IPS DF 6.9 (cell line): Measurements from ENCODE around the gene ALPP.
"Not testable (repeated sequence)": the region's sequence is repeated elsewhere in the genome, so short reads cannot be mapped to it uniquely, and the experiment has no call there.

Source experiments
- DNase-seq: peaks from one replicate; pipeline ENCODE4 v3.0.0-alpha.2; 2013; ENCODE audit warnings: low read depth, low spot score
- H3K27ac ChIP-seq: one replicate; pipeline ENCODE4 v1.5.1; 2013; ENCODE audit warnings: low read length, control low read depth
- H3K27me3 ChIP-seq: 2 replicates; pipeline ENCODE4 v1.6.1; 2013; ENCODE audit warnings: mild to moderate bottlenecking, low read length; ENCODE audit not compliant: control insufficient read depth, insufficient read depth
- H3K36me3 ChIP-seq: 2 replicates; pipeline ENCODE4 v1.6.1; 2013; ENCODE audit warnings: low read length; ENCODE audit not compliant: control insufficient read depth, insufficient read depth
- H3K4me1 ChIP-seq: 2 replicates; pipeline ENCODE4 v1.6.1; 2013; ENCODE audit warnings: low read length; ENCODE audit not compliant: control insufficient read depth, insufficient read depth
- H3K4me3 ChIP-seq: 2 replicates; pipeline ENCODE4 v1.5.1; 2013; ENCODE audit warnings: mild to moderate bottlenecking, low read length
- H3K9me3 ChIP-seq: 2 replicates; pipeline ENCODE4 v1.6.1; 2013; ENCODE audit warnings: low read length, inconsistent platforms; ENCODE audit not compliant: control insufficient read depth, insufficient read depth
- WGBS: extraction: QIAGEN DNeasy Blood & Tissue Kit; methylation state at CpG from one replicate; pipeline ENCODE4 v1.1.7; 2013; ENCODE audit warnings: mixed read lengths, missing lambda C conversion rate; ENCODE audit not compliant: insufficient read length, insufficient coverage; 5-methylcytosine and 5-hydroxymethylcytosine counted together

The ALPP gene

DNA sequence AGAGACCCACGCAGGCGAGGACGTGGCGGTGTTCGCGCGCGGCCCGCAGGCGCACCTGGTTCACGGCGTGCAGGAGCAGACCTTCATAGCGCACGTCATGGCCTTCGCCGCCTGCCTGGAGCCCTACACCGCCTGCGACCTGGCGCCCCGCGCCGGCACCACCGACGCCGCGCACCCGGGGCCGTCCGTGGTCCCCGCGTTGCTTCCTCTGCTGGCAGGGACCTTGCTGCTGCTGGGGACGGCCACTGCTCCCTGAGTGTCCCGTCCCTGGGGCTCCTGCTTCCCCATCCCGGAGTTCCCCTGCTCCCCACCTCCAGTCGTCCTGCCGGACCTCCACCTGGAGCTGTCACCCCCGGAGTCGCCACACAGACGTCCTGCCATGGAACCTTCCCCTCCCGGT lies 31.1 kb downstream of the ALPP start:
- not testable (repeated sequence) for H3K27ac ChIP-seq, H3K36me3 ChIP-seq, H3K4me3 ChIP-seq, H3K27me3 ChIP-seq, H3K4me1 ChIP-seq, DNase-seq, H3K9me3 ChIP-seq
- WGBS, result no CpG with 5 or more reads among the region's 40 CpGs

DNA sequence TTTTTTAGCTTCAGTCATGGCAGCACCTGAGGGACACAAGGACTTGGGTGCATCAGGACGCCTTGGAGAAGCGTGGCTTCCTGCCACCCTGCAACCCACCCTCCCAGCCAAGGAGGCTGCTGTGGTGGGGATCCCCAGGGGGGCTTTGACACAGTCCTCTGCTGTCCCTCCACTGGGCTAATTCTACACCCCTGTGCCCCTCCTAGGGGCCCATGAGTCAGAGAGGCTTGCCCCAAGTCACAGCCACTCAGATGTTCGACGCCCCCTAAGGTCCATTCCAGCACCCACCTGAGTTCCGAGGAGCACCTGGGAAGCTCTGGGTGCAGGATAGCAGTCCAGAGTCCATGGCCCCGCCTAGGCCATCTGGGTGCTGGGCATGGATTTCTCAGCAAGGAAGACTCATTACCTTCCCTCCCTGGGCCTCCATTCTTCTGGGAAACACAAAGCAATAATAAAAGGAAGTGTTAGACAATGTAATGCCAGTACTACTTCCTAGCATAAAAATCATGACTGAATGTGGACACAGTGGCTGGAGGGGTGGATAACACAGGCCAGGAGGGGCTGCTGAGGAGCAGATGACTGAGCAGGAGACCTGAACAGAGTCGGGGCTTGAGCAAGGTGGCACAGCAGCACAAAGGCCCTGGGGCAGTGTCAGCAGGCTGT lies 31.8 kb downstream of the ALPP start:
- no peaks in the 10 kb centered on the region for H3K27me3 ChIP-seq
- H3K4me1 ChIP-seq, result no peaks in the 10 kb centered on the region; the same call in 1 of the 2 replicates
- no peaks in the 10 kb centered on the region; the same call in 1 of the 2 replicates for H3K36me3 ChIP-seq
- no CpG with 5 or more reads among the region's 7 CpGs for WGBS
- no peak for DNase-seq
- H3K9me3 ChIP-seq, result no peaks in the 10 kb centered on the region
- no peak overlapping the region for H3K27ac ChIP-seq
- H3K4me3 ChIP-seq, result no peak overlapping the region

DNA sequence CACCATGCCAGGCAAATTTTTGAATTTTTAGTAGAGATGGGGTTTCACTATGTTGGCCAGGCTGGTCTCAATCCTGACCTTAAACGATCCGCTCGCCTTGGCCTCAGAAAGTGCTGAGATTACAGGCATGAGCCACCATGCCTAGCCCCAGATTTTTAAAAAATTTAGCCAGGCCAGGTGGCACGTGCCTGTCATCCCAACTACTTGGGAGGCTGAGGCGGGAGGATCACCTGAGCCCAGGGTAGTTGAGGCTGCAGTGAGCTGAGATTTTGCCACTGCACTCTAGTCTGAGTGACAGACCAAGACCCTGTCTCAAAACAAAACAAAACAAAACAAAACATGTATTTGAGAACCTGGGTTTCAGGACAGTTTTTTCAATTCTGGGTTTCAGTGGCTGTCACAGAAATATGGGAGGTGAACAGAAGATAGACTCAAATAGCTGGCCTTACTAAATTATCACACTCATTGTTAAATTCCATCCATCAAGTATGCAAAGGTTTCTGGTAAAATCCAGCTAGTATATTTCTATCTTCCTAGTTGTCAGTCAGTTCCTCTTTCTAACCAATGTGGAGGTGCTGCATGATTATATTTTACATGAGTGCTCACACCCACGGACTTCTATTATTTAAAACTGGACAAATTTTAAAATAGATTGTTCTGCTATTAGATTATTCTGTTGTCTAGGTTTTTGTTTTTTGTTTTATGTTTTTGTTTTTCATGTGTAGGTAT lies 33.5 kb downstream of the ALPP start:
- Histone ChIP-seq H3K4me3 (no peak overlapping the region), H3K27ac (no peak overlapping the region), H3K36me3 (peaks cover 9% of the 10 kb centered on the region), H3K27me3 (no peaks in the 10 kb centered on the region), H3K9me3 (no peaks in the 10 kb centered on the region), H3K4me1 (no peaks in the 10 kb centered on the region)
- WGBS, result no CpG with 5 or more reads among the region's 6 CpGs
- no peak for DNase-seq

DNA sequence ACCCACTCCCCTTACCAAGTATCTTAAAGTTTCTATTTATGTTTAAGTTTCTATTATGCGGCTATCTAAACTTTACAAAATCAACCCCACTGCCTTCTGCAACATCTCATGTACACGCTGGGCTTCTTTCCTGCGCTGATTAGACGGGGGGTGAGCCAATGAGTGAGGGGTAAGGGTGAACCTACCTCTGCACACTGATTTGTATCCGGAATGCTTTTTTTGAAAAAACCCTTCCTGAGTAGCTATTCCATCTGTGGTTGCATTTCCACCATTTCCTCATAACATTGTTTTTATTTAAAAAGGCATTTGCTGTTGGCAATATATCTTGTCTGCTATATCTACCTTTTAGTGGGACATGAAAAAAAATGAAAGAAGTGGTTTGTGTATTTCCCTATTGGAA lies 34.4 kb downstream of the ALPP start:
- DNase-seq, result no peak

DNA sequence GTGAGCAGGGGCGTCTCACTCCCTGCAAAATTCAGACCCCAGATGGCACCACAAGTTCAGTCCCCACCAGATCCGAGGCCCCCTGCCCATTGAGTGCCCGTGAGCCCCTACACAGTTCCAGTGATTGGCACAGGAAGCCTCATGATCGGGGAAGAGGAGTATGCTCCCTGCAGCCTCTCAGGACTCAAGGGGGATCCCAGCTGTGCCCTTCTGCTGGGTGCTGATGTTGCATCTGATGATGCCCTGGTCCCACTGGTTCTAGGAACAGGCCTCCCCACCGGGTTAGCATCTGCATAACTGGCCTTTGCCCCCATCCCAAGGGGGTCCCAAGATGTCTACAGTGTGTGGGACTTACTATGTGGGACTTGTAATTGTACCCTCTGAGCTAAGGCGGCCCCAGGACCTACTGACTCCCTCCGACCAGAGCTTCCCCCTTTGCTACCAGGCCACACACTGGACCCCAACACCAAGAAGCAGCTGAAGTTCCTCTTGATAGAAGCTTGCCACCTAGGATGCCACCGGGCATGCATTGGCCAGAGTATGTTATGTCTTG lies 36.7 kb downstream of the ALPP start:
- no peak overlapping the region for H3K27ac ChIP-seq
- DNase-seq, result no peak
- no peak overlapping the region for H3K4me3 ChIP-seq
- WGBS, result no CpG with 5 or more reads among the region's 8 CpGs
- H3K27me3 ChIP-seq, result peaks cover 18% of the 10 kb centered on the region
- no peaks in the 10 kb centered on the region for H3K9me3 ChIP-seq
- 0 out of 2 replicates have a peak, but pooled peaks cover 6% of the 10 kb centered on the region for H3K4me1 ChIP-seq
- peaks cover 27% of the 10 kb centered on the region for H3K36me3 ChIP-seq

More for the DNA sequence above, 34.4 kb downstream of the ALPP start:
- no peaks in the 10 kb centered on the region for H3K9me3 ChIP-seq
- no CpG with 5 or more reads among the region's 5 CpGs for WGBS
- H3K27ac ChIP-seq, result no peak overlapping the region
- peaks cover 16% of the 10 kb centered on the region for H3K36me3 ChIP-seq
- no peak overlapping the region for H3K4me3 ChIP-seq
- H3K4me1 ChIP-seq, result 0 out of 2 replicates have a peak, but pooled peaks cover 2% of the 10 kb centered on the region
- H3K27me3 ChIP-seq, result no peaks in the 10 kb centered on the region

DNA sequence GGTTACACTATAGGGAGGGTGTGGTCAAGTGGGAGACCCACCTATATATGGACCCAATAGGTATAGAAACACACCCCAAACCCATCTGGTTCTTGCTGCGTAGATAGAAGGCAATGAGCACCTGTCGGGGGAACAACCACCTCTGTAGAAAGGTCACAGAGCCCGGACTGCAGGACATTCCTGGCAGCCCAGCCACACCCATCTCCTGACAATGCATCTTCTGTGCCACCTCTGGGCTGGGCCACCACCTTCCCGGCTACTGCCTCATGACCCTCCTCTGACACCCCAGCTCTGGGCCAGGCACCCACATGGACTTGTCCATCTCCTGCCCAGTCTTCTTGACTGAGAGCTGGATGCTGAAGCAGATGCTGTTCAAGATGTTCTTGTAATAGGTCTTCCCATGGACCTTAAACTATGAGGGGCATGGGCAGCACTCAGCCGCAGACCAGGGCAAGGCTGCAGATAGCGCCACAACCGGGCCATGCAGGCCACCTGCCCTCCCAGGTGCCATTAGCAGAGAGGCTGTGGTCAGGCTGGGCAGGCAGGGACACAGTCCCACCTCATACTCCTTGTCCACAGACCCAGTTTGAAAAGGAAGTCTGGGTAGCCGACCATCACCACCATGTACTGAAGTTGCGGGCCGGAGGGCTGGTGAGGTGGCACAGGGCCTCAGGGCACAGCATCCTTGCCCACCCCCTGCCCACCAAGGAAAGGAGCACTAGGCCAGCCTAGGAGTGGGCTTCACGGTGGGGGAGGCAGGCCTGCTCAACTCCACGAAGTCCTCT lies 37.4 kb downstream of the ALPP start:
- DNase-seq, result no peak
- Histone ChIP-seq H3K9me3 (no peaks in the 10 kb centered on the region), H3K27ac (no peak overlapping the region), H3K36me3 (peaks cover 27% of the 10 kb centered on the region), H3K4me3 (no peak overlapping the region), H3K27me3 (peaks cover 22% of the 10 kb centered on the region), H3K4me1 (0 out of 2 replicates have a peak, but pooled peaks cover 6% of the 10 kb centered on the region)
- WGBS, result no CpG with 5 or more reads among the region's 12 CpGs

DNA sequence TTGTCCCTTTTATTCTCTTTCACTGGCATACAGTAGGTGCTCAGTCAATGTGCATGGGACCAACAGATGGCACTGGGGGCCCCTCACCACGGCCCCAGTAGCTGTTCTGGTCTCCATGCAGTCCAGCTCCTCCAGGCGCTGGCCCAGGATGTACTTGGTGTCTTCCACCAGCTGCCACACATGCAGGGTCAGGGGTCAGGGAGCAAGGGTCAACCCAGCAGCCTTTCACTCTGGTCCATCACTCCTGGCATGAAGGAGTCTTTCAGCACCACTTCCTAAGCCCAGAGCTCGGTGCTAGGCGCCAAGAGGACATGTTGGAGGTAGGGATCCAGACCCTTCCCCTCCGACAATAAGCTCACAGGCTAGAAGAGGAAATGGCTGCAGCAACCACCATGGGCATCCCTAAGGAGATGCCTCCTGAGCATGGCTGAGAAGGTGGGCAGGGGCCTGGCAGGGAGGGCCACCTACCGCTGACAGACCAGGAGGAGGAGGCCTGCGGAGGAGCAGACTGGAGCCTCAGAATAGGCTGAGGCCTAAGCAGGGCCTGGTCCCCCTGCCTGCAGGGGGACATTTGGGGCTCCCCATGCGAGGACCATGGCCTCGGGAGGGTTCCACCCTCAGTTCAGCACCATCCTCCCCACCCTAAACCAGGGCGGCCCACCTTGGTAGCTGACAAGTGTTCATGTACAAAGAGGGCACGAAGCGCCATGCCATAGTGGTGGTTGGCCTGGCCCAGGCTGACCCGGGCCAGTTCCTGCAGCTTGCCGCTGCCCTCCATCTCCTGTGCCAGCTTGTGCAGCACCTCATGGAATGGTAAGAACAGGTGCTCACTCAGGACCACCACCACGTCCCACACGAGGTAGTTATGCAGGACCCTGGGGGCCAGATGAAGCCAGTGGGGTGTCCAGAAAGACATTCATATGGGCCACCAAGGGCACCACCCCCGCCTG lies 38.2 kb downstream of the ALPP start:
- Histone ChIP-seq H3K36me3 (peaks cover 27% of the 10 kb centered on the region), H3K27me3 (peaks cover 27% of the 10 kb centered on the region), H3K4me1 (peaks cover 7% of the 10 kb centered on the region; the same call in 1 of the 2 replicates), H3K9me3 (no peaks in the 10 kb centered on the region), H3K4me3 (no peak overlapping the region), H3K27ac (no peak overlapping the region)
- no CpG with 5 or more reads among the region's 17 CpGs for WGBS
- no peak for DNase-seq

DNA sequence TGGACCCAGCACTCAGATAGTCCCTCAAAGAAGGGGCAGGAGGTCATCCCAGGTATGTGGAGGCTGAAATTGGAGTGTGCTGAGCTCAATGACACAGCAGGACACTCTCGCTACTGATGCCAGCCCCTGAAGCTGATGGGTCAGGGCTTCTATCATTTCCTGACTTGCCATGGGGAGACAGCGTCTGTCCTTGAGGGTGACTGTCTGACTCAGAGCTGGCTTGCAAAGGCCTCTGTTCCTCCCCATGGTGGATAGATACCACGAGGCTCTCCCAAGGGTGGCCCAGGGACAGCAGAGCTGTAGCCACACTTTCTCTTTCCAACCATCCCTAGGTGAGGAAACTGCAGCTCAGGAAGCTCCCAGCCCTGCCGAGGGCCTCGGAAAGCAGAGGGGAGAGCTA lies 38.9 kb downstream of the ALPP start:
- H3K9me3 ChIP-seq, result no peaks in the 10 kb centered on the region
- DNase-seq, result no peak
- no peak overlapping the region for H3K4me3 ChIP-seq
- peaks cover 27% of the 10 kb centered on the region for H3K36me3 ChIP-seq
- peaks cover 27% of the 10 kb centered on the region for H3K27me3 ChIP-seq
- no peak overlapping the region for H3K27ac ChIP-seq
- H3K4me1 ChIP-seq, result peaks cover 11% of the 10 kb centered on the region
- WGBS, result no CpG with 5 or more reads among the region's 5 CpGs

DNA sequence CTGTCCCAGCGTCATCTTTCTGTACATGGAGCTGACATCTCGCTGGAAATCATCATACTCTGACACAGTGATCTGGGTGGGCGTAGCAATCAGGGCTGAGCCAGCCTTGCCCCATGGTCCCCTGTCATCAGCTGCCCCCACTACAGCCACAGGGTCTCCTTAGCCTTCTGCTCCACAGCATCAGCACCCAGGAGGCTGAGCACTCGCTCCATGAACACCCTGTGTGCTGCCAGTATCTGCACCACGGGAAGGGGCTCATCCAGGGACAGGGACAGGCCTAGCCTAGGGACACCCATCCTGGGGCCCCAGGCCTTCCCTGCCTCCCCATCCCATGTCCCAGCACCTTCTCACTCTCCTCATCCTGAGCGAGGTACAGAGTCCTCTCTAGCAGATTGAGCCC lies 39.5 kb downstream of the ALPP start:
- Histone ChIP-seq H3K9me3 (no peaks in the 10 kb centered on the region), H3K27me3 (peaks cover 27% of the 10 kb centered on the region), H3K27ac (no peak overlapping the region), H3K4me1 (peaks cover 12% of the 10 kb centered on the region), H3K4me3 (peak overlapping the region; percentile 60; the same call in 1 of the 2 replicates), H3K36me3 (peaks cover 27% of the 10 kb centered on the region)
- DNase-seq, result no peak
- WGBS, result no CpG with 5 or more reads among the region's 6 CpGs
